Measurements from ENCODE around the gene MIA3. TPM values are rescaled to one million over a fixed set of nuclear protein-coding genes. Genes with fewer than 3 reads are reported as not detected.
"Not testable (repeated sequence)": the region's sequence is repeated elsewhere in the genome, so short reads cannot be mapped to it uniquely, and the experiment has no call there.

The MIA3 gene
- total RNA-seq, 1 experiment from 2014 or later: 36.2 TPM

GRCh38 chr1:222669107-222669506 lies 51.2 kb downstream of the MIA3 start:
- not testable (repeated sequence) for DNase-seq (ENCODE audit: low read depth)

- DNase-seq (ENCODE audit: low read depth): no peak
Measured at GRCh38 chr1:222670110-222670509, 52.2 kb downstream of the MIA3 start.

GRCh38 chr1:222680080-222680479 lies 62.2 kb downstream of the MIA3 start:
- no peak for DNase-seq (ENCODE audit: low read depth)

DNA sequence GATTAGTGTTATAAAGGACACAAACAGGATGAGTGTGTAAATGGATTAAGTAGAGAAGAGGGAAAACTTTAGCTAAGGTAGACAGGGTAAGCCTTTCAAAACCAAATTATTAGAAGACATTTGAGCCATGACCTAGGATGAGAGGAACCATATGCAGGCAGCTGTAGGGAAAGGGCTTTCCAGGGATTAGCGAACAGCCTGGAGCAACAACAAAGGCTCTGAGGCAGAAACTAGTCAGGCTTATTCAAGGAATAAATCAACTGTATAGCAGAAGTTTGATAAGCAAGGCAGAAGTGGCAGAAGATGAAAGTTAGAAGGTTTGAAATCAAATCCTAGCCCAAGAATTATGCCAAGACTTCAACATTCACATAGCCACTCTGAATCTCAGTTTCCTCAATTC lies 73.1 kb downstream of the MIA3 start:
- DNase-seq (ENCODE audit: low read depth): no peak

DNA sequence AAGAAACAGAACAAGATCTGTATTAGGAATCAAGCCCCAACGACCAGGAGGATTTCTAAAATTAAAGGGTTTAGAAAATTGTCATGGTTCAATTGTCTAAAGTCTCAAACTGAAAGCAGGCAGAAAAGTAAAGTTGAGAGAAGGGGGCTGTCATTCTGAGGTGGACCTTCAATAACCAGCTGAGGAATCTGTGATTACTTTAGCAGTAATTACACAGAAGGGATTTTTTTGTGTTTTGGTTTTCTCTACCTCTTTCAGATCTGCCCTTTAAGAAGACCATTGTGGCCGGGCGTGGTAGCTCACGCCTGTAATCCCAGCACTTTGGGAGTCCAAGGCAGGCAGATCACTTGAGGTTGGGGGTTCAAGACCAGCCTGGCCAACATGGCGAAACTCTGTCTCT lies 77.0 kb downstream of the MIA3 start:
- DNase-seq (ENCODE audit: low read depth): no peak

DNA sequence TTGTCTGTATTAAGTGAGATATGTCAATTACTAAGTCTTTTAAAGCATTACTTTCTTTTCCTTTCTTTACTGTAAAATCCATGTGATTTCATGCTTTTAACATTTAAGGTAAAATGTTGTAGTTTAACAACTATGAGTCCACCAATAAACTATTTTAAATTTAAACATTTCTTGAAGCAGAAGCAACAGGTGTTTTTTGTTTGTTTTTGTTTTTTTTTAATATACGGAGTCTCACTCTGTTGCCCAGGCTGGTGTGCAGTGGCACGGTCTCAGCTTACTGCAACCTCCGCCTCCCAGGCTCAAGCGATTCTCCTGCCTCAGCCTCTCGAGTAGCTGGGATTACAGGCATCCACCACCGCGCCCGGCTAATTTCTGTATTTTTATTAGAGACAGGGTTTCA lies 78.8 kb downstream of the MIA3 start:
- no peak for DNase-seq (ENCODE audit: low read depth)

GRCh38 chr1:222697203-222697602 lies 79.3 kb downstream of the MIA3 start:
- no peak for DNase-seq (ENCODE audit: low read depth)

GRCh38 chr1:222697826-222698225 lies 79.9 kb downstream of the MIA3 start:
- no peak for DNase-seq (ENCODE audit: low read depth)

- DNase-seq (ENCODE audit: low read depth): no peak
Measured at GRCh38 chr1:222702210-222702609, 84.3 kb downstream of the MIA3 start.

DNA sequence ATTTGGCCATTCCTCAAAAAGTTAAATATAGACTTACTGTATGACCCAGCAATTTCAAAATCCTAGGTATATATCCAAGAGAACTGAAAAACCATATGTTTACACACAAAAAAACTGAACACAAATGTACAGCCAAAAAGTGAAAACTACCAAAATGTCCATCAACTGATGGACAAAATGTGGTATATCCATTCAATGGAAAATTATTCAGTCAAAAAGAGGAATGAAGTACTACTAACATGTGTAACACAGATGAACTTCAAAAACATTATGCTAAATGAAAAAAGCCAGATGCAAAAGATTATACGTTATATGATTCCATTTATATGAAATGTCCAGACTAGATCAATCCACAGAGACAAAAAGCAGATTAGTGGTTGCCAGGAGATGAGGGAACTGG lies 86.4 kb downstream of the MIA3 start:
- no peak for DNase-seq (ENCODE audit: low read depth)

DNA sequence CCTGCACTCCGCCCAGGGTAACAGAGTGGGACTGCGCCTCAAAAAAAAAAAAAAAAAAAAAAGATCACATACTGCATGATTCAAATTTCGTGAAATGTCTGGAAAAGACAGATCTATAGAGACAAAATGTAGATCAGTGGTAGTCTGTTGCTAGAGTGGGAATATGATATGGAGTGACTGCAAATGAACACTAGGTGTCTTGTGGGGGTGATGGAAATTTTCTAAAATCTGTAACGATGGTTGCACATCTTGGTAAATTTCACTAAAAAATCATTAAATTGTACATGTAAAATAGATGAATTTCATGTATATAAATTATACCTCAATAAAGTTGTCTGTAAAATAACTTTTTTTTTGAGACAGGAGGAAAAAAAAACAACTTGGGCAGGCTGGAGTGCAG lies 88.9 kb downstream of the MIA3 start:
- DNase-seq (ENCODE audit: low read depth): no peak

DNA sequence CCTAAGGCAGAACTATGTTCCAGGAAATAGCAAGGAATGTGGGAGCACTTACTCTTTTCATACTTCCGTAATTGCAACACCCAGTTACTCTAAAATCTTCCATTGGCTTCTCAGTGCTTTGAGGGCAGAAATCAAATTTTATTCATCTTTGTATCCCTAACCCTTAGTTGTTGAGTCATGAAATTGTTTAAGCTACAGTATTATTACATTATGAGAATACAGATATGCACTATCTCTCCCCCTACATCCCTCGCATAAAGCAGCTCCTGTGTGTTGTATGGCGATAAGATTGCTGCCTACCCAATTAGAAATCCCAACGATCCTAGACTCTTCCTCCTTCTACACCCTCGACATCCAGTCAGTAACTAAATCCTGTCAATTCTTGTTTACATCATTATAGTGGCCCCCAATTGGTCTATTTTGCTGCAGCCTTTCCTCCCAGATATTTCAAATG lies 91.8 kb downstream of the MIA3 start:
- DNase-seq (ENCODE audit: low read depth): no peak

DNA sequence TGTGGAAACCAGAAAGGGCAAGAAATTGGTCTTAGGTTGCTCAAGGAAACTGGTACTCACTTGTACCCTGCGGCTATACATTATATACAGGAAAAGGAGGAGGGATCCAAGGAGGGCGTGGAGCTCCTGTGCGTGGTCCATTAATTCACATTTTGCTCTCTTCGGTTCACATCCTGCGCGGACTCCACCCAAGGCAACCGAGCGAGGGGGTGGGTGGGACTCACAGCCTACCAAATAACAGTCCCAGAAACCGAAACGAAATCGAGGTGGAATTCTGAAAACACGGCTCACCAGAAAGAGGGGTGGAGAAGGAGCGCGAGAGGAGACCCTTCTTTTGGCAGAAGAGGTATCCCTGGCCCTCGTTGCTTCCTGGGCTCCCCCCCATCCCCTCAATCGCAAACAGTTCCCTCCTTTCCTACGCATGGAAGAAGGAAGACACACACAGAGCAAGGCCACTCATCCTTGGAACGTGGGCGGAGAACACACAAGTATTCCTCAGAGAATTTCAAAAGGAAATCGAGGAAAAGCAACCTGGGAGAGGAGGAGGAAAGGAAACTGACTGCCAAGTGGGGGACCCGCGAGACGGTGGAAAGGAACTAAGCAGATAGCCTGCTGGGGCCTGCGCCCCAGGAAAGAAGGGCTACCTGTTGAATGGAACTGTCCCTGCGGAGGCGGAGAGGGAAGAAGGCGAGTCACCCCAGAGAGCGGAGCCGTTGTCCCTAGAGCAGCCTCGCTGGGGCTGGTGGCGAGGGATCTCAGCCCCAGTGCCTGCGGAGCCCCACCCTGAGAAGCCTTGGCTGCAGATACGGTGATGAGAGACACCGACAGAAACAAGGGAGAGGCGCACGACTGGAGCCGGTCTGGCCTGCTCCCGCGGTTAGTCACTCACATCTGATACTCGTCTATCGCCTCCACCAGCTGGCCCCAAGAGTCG lies 93.7 kb downstream of the MIA3 start:
- peak; percentile 83 for DNase-seq (ENCODE audit: low read depth)

- peak; percentile 93 for DNase-seq (ENCODE audit: low read depth)
Measured at GRCh38 chr1:222712253-222713090, 94.6 kb downstream of the MIA3 start, which contains the start of the genes AIDA and BROX. Gene AIDA (minus strand): TSS chr1:222712491. CDS start chr1:222712317, 174 bp downstream. Gene BROX (plus strand): TSS chr1:222712564. CDS start chr1:222715700, 3,136 bp downstream.

GRCh38 chr1:222713091-222713961 lies 95.4 kb downstream of the MIA3 start:
- peak; percentile 97 for DNase-seq (ENCODE audit: low read depth)

DNA sequence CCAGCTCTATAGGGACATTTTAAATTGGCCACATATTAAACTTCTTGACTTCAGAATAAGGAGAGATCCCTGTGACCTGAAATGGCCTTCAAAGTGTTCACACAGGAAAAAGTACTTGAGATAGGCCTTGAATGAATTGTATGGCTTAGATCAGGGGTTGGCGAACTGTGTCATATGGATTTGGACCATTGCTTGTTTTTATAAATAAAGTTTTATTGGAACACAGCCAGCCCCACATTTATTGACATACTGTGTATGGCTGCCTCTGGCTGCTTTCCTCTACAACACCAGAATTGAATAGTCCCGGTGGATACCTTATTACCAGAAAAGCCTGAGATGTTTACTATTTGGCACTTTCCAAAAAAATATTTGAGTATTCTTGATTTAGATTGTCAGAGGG lies 98.5 kb downstream of the MIA3 start:
- no peak for DNase-seq (ENCODE audit: low read depth)

Other genes with a start within 250 kb of the MIA3 start
- gene HHIPL2, start 70.0 kb upstream of the MIA3 start, total RNA-seq (2014; rRNA removed; shearing (Covaris generic)): 3.8 and 9.0 TPM in 2 replicates
- 36.3 and 51.9 TPM in 2 replicates for gene TAF1A, start 28.2 kb upstream of the MIA3 start, total RNA-seq (2014; rRNA removed; shearing (Covaris generic))
- gene AIDA, start 94.4 kb downstream of the MIA3 start, total RNA-seq (2014; rRNA removed; shearing (Covaris generic)): 25.8 and 29.9 TPM in 2 replicates
- gene BROX, start 94.5 kb downstream of the MIA3 start, total RNA-seq (2014; rRNA removed; shearing (Covaris generic)): 59.6 and 59.8 TPM in 2 replicates
- gene FAM177B, start 119.1 kb downstream of the MIA3 start, total RNA-seq (2014; rRNA removed; shearing (Covaris generic)): not detected in 2 replicates
- 3.5 and 7.3 TPM in 2 replicates for gene DISP1, start 196.9 kb downstream of the MIA3 start, total RNA-seq (2014; rRNA removed; shearing (Covaris generic))